IPS DF 6.9 (cell line): ENCODE results near the gene GPC2.
"Not testable (repeated sequence)": the region's sequence is repeated elsewhere in the genome, so short reads cannot be mapped to it uniquely, and the experiment has no call there.

Experiments
- DNase-seq: peaks from one replicate; pipeline ENCODE4 v3.0.0-alpha.2; 2013; ENCODE audit warnings: low read depth, low spot score
- H3K27ac ChIP-seq: one replicate; pipeline ENCODE4 v1.5.1; 2013; ENCODE audit warnings: low read length, control low read depth
- H3K27me3 ChIP-seq: 2 replicates; pipeline ENCODE4 v1.6.1; 2013; ENCODE audit warnings: mild to moderate bottlenecking, low read length; ENCODE audit not compliant: control insufficient read depth, insufficient read depth
- H3K36me3 ChIP-seq: 2 replicates; pipeline ENCODE4 v1.6.1; 2013; ENCODE audit warnings: low read length; ENCODE audit not compliant: control insufficient read depth, insufficient read depth
- H3K4me1 ChIP-seq: 2 replicates; pipeline ENCODE4 v1.6.1; 2013; ENCODE audit warnings: low read length; ENCODE audit not compliant: control insufficient read depth, insufficient read depth
- H3K4me3 ChIP-seq: 2 replicates; pipeline ENCODE4 v1.5.1; 2013; ENCODE audit warnings: mild to moderate bottlenecking, low read length
- H3K9me3 ChIP-seq: 2 replicates; pipeline ENCODE4 v1.6.1; 2013; ENCODE audit warnings: low read length, inconsistent platforms; ENCODE audit not compliant: control insufficient read depth, insufficient read depth
- WGBS: extraction: QIAGEN DNeasy Blood & Tissue Kit; methylation state at CpG from one replicate; pipeline ENCODE4 v1.1.7; 2013; ENCODE audit warnings: mixed read lengths, missing lambda C conversion rate; ENCODE audit not compliant: insufficient read length, insufficient coverage; 5-methylcytosine and 5-hydroxymethylcytosine counted together

GPC2 gene

GRCh38 chr7:100130220-100130607 is 47.0 kb downstream of the GPC2 start:
- not testable (repeated sequence) for H3K4me3 ChIP-seq, H3K4me1 ChIP-seq, H3K36me3 ChIP-seq, H3K27ac ChIP-seq, DNase-seq, H3K27me3 ChIP-seq, H3K9me3 ChIP-seq
- no CpG with 5 or more reads among the region's 1 CpG for WGBS

- Histone ChIP-seq H3K4me1 (no peaks in the 10 kb centered on the region), H3K9me3 (no peaks in the 10 kb centered on the region), H3K27me3 (no peaks in the 10 kb centered on the region), H3K27ac (no peak overlapping the region), H3K4me3 (no peak overlapping the region), H3K36me3 (no peaks in the 10 kb centered on the region)
- no CpG with 5 or more reads among the region's 1 CpG for WGBS
- no peak for DNase-seq
These were observed 48.6 kb downstream of the GPC2 start for GRCh38 chr7:100128637-100128963.

GRCh38 chr7:100127866-100128636 is 49.1 kb downstream of the GPC2 start:
- H3K27ac ChIP-seq = no peak overlapping the region
- H3K4me3 ChIP-seq = peak overlapping the region; percentile 63; the same call in 1 of the 2 replicates
- DNase-seq = no peak
- H3K9me3 ChIP-seq = no peaks in the 10 kb centered on the region
- H3K36me3 ChIP-seq = no peaks in the 10 kb centered on the region
- no peaks in the 10 kb centered on the region for H3K27me3 ChIP-seq
- WGBS = no CpG with 5 or more reads among the region's 37 CpGs
- H3K4me1 ChIP-seq = no peaks in the 10 kb centered on the region

- DNase-seq = peak; percentile 72
- Histone ChIP-seq H3K4me1 (no peaks in the 10 kb centered on the region), H3K36me3 (no peaks in the 10 kb centered on the region), H3K27ac (no peak within 1 kb of the TSS), H3K9me3 (no peaks in the 10 kb centered on the region), H3K4me3 (peak within 1 kb of the TSS; percentile 63), H3K27me3 (no peaks in the 10 kb centered on the region)
- WGBS = no CpG with 5 or more reads among the region's 85 CpGs
These were observed 50.0 kb downstream of the GPC2 start, which contains the start of gene MBLAC1 for GRCh38 chr7:100126931-100127865. Gene MBLAC1 (plus strand): TSS chr7:100126967. CDS start chr7:100127396, 429 bp downstream.

- H3K27me3 ChIP-seq = no peaks in the 10 kb centered on the region
- DNase-seq = no peak
- no peaks in the 10 kb centered on the region for H3K4me1 ChIP-seq
- peak overlapping the region; percentile 63; the same call in 1 of the 2 replicates for H3K4me3 ChIP-seq
- H3K36me3 ChIP-seq = no peaks in the 10 kb centered on the region
- no CpG with 5 or more reads among the region's 29 CpGs for WGBS
- no peaks in the 10 kb centered on the region for H3K9me3 ChIP-seq
- no peak overlapping the region for H3K27ac ChIP-seq
These were observed 50.8 kb downstream of the GPC2 start for GRCh38 chr7:100126239-100126930.

GRCh38 chr7:100124301-100125230 is 52.6 kb downstream of the GPC2 start:
- no peak for DNase-seq
- no peaks in the 10 kb centered on the region for H3K27me3 ChIP-seq
- WGBS = no CpG with 5 or more reads among the region's 4 CpGs
- no peaks in the 10 kb centered on the region for H3K4me1 ChIP-seq
- no peaks in the 10 kb centered on the region for H3K36me3 ChIP-seq
- no peak overlapping the region for H3K4me3 ChIP-seq
- no peaks in the 10 kb centered on the region for H3K9me3 ChIP-seq
- H3K27ac ChIP-seq = no peak overlapping the region

GRCh38 chr7:100122568-100122967 is 54.6 kb downstream of the GPC2 start:
- WGBS = no CpG with 5 or more reads among the region's 1 CpG
- no peak for DNase-seq
- Histone ChIP-seq H3K36me3 (no peaks in the 10 kb centered on the region), H3K27me3 (no peaks in the 10 kb centered on the region), H3K4me1 (no peaks in the 10 kb centered on the region), H3K27ac (no peak overlapping the region), H3K4me3 (no peak overlapping the region), H3K9me3 (no peaks in the 10 kb centered on the region)

- H3K27me3 ChIP-seq = no peaks in the 10 kb centered on the region
- WGBS = no CpG with 5 or more reads among the region's 13 CpGs
- H3K9me3 ChIP-seq = no peaks in the 10 kb centered on the region
- H3K36me3 ChIP-seq = no peaks in the 10 kb centered on the region
- no peaks in the 10 kb centered on the region for H3K4me1 ChIP-seq
- H3K27ac ChIP-seq = no peak overlapping the region
- no peak overlapping the region for H3K4me3 ChIP-seq
- no peak for DNase-seq
These were observed 55.1 kb downstream of the GPC2 start for GRCh38 chr7:100122067-100122466.

GRCh38 chr7:100120733-100121036 is 56.5 kb downstream of the GPC2 start:
- no peaks in the 10 kb centered on the region for H3K27me3 ChIP-seq
- no peak overlapping the region for H3K4me3 ChIP-seq
- H3K27ac ChIP-seq = no peak overlapping the region
- no CpG with 5 or more reads among the region's 1 CpG for WGBS
- H3K36me3 ChIP-seq = no peaks in the 10 kb centered on the region
- no peaks in the 10 kb centered on the region for H3K4me1 ChIP-seq
- no peak for DNase-seq
- H3K9me3 ChIP-seq = no peaks in the 10 kb centered on the region
